Measurements from ENCODE around the gene CACNA1H.

The CACNA1H gene

GRCh38 chr16:1263591-1264344 lies 110.9 kb downstream of the CACNA1H start:
- TF ChIP-seq, protein P1, sequence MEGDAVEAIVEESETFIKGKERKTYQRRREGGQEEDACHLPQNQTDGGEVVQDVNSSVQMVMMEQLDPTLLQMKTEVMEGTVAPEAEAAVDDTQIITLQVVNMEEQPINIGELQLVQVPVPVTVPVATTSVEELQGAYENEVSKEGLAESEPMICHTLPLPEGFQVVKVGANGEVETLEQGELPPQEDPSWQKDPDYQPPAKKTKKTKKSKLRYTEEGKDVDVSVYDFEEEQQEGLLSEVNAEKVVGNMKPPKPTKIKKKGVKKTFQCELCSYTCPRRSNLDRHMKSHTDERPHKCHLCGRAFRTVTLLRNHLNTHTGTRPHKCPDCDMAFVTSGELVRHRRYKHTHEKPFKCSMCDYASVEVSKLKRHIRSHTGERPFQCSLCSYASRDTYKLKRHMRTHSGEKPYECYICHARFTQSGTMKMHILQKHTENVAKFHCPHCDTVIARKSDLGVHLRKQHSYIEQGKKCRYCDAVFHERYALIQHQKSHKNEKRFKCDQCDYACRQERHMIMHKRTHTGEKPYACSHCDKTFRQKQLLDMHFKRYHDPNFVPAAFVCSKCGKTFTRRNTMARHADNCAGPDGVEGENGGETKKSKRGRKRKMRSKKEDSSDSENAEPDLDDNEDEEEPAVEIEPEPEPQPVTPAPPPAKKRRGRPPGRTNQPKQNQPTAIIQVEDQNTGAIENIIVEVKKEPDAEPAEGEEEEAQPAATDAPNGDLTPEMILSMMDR (IDR thresholded peaks at IDR 0.05; ENCODE audit: insufficient read depth, low read length, poor library complexity, severe bottlenecking) = no peak
- no peak for TF ChIP-seq EZH2phosphoT487 (conservative IDR thresholded peaks at IDR 0.05; ENCODE audit: low read length)
- Histone ChIP-seq H3K27ac (ENCODE audit: low read depth, low read length) (no peak overlapping the region), H2AFZ (ENCODE audit: low read depth, low read length, severe bottlenecking) (no peak overlapping the region), H3K9ac (ENCODE audit: low read length) (no peak overlapping the region), H3K4me3 (ENCODE audit: insufficient read depth, low read length, poor library complexity, severe bottlenecking) (no peak overlapping the region), H3K36me3 (ENCODE audit: low read length) (no peaks in the 10 kb centered on the region), H3K4me2 (ENCODE audit: low read depth, low read length, poor library complexity, severe bottlenecking) (no peak overlapping the region), H4K20me1 (ENCODE audit: low read depth, low read length) (no peaks in the 10 kb centered on the region), H3K27me3 (ENCODE audit: low read length) (no peaks in the 10 kb centered on the region), H3F3A (ENCODE audit: insufficient read depth) (no peaks in the 10 kb centered on the region), H3K9me3 (ENCODE audit: insufficient read depth, low read length) (0 out of 2 replicates have a peak, but pooled peaks cover 9% of the 10 kb centered on the region), H3K9me2 (replicated peaks; ENCODE audit: insufficient read depth, low read length) (no peaks in the 10 kb centered on the region), H3K79me2 (ENCODE audit: insufficient read depth, low read length) (no peaks in the 10 kb centered on the region)

GRCh38 chr16:1264345-1265089 lies 111.6 kb downstream of the CACNA1H start:
- H3K9me3 ChIP-seq (ENCODE audit: insufficient read depth, low read length) = 0 out of 2 replicates have a peak, but pooled peaks cover 9% of the 10 kb centered on the region
- no peaks in the 10 kb centered on the region for H3K9me2 ChIP-seq (replicated peaks; ENCODE audit: insufficient read depth, low read length)
- H4K20me1 ChIP-seq (ENCODE audit: low read depth, low read length) = no peaks in the 10 kb centered on the region
- no peaks in the 10 kb centered on the region for H3K79me2 ChIP-seq (ENCODE audit: insufficient read depth, low read length)
- no peak overlapping the region for H3K27ac ChIP-seq (ENCODE audit: low read depth, low read length)
- H3K36me3 ChIP-seq (ENCODE audit: low read length) = no peaks in the 10 kb centered on the region
- no peak overlapping the region for H3K4me2 ChIP-seq (ENCODE audit: low read depth, low read length, poor library complexity, severe bottlenecking)
- no peak overlapping the region for H2AFZ ChIP-seq (ENCODE audit: low read depth, low read length, severe bottlenecking)
- no peaks in the 10 kb centered on the region for H3F3A ChIP-seq (ENCODE audit: insufficient read depth)
- H3K9ac ChIP-seq (ENCODE audit: low read length) = no peak overlapping the region
- no peak overlapping the region for H3K4me3 ChIP-seq (ENCODE audit: insufficient read depth, low read length, poor library complexity, severe bottlenecking)
- no peak for TF ChIP-seq EZH2phosphoT487 (conservative IDR thresholded peaks at IDR 0.05; ENCODE audit: low read length)
- TF ChIP-seq, protein P1 (IDR thresholded peaks at IDR 0.05; ENCODE audit: insufficient read depth, low read length, poor library complexity, severe bottlenecking) = no peak
- H3K27me3 ChIP-seq (ENCODE audit: low read length) = no peaks in the 10 kb centered on the region

- no peak for TF ChIP-seq EZH2phosphoT487 (conservative IDR thresholded peaks at IDR 0.05; ENCODE audit: low read length)
- TF ChIP-seq, protein P1 (IDR thresholded peaks at IDR 0.05; ENCODE audit: insufficient read depth, low read length, poor library complexity, severe bottlenecking) = no peak
- no peaks in the 10 kb centered on the region for H4K20me1 ChIP-seq (ENCODE audit: low read depth, low read length)
- no peak overlapping the region for H3K27ac ChIP-seq (ENCODE audit: low read depth, low read length)
- H3F3A ChIP-seq (ENCODE audit: insufficient read depth) = no peaks in the 10 kb centered on the region
- H3K36me3 ChIP-seq (ENCODE audit: low read length) = no peaks in the 10 kb centered on the region
- no peaks in the 10 kb centered on the region for H3K9me2 ChIP-seq (replicated peaks; ENCODE audit: insufficient read depth, low read length)
- H3K27me3 ChIP-seq (ENCODE audit: low read length) = no peaks in the 10 kb centered on the region
- no peak overlapping the region for H3K4me3 ChIP-seq (ENCODE audit: insufficient read depth, low read length, poor library complexity, severe bottlenecking)
- no peak overlapping the region for H2AFZ ChIP-seq (ENCODE audit: low read depth, low read length, severe bottlenecking)
- no peaks in the 10 kb centered on the region for H3K79me2 ChIP-seq (ENCODE audit: insufficient read depth, low read length)
- H3K9me3 ChIP-seq (ENCODE audit: insufficient read depth, low read length) = 0 out of 2 replicates have a peak, but pooled peaks cover 9% of the 10 kb centered on the region
- no peak overlapping the region for H3K4me2 ChIP-seq (ENCODE audit: low read depth, low read length, poor library complexity, severe bottlenecking)
- no peak overlapping the region for H3K9ac ChIP-seq (ENCODE audit: low read length)
Measured at GRCh38 chr16:1265090-1265630, 112.3 kb downstream of the CACNA1H start.

Measured in SU-DHL-6 (cell line).